ENCODE data around the gene SLC9A7. TPM values are rescaled to one million over a fixed set of nuclear protein-coding genes. Genes with fewer than 3 reads are reported as not detected.

Gene SLC9A7
- total RNA-seq, 3 donors from 2014 or later: 1.6 to 28.1 (median 12.8) TPM

DNA sequence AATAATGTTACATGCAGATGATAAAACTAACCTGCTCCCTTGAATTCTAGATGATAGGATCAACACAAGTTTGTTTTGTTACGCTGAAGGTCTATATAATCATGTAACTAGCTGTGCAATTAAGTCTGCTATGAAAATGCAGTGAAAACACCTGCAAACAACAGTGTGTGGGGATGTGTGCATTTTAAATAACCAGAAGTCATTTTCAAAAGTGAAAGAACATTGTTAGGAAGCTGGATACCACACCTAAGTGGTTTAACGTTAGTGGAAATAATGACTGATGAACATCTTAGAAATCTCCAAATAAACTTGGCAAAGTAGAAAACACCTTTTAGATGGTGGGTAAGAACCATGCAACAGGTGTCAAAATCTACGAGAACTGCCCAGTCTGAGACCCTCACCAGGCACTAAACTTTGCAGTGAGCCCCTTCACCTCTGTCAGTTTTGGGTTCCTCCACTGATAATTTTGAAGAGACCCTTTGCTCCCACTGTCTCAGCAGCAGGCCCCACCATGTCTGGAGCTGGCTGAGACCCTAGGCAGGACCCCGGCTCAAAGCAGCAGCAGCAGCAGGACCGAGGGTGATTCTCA lies 148.8 kb downstream of the SLC9A7 start:
- Histone ChIP-seq H3K4me3 (no peak overlapping the region), H3K4me1 (no peaks in the 10 kb centered on the region), H3K27me3 (peaks cover 0 to 26% of the 10 kb centered on the region in 2 donors), H3K27ac (no peak overlapping the region), H3K9me3 (no peaks in the 10 kb centered on the region), H3K36me3 (no peaks in the 10 kb centered on the region)
- TF ChIP-seq, protein P1, sequence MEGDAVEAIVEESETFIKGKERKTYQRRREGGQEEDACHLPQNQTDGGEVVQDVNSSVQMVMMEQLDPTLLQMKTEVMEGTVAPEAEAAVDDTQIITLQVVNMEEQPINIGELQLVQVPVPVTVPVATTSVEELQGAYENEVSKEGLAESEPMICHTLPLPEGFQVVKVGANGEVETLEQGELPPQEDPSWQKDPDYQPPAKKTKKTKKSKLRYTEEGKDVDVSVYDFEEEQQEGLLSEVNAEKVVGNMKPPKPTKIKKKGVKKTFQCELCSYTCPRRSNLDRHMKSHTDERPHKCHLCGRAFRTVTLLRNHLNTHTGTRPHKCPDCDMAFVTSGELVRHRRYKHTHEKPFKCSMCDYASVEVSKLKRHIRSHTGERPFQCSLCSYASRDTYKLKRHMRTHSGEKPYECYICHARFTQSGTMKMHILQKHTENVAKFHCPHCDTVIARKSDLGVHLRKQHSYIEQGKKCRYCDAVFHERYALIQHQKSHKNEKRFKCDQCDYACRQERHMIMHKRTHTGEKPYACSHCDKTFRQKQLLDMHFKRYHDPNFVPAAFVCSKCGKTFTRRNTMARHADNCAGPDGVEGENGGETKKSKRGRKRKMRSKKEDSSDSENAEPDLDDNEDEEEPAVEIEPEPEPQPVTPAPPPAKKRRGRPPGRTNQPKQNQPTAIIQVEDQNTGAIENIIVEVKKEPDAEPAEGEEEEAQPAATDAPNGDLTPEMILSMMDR (IDR thresholded peaks at IDR 0.05): no peak
- no peak for TF ChIP-seq POLR2A (IDR thresholded peaks at IDR 0.05)
- TF ChIP-seq POLR2AphosphoS5 (IDR thresholded peaks at IDR 0.05): no peak
- no peak for DNase-seq (ENCODE audit: low spot score in 2 of 2)
- intact Hi-C loops (cut with DNase I; ENCODE audit: low total_unique reads): no loop called here

GRCh38 chrX:46607916-46608315 lies 151.0 kb downstream of the SLC9A7 start:
- peaks cover 0 to 31% of the 10 kb centered on the region in 2 donors for H3K27me3 ChIP-seq
- no peak for DNase-seq (ENCODE audit: low spot score in 2 of 2)
- no peak overlapping the region for H3K27ac ChIP-seq
- TF ChIP-seq POLR2AphosphoS5 (IDR thresholded peaks at IDR 0.05): no peak
- TF ChIP-seq POLR2A (IDR thresholded peaks at IDR 0.05): no peak
- TF ChIP-seq, protein P1 (IDR thresholded peaks at IDR 0.05): no peak
- no peaks in the 10 kb centered on the region for H3K9me3 ChIP-seq
- no peak overlapping the region for H3K4me3 ChIP-seq
- no peaks in the 10 kb centered on the region for H3K36me3 ChIP-seq
- H3K4me1 ChIP-seq: no peaks in the 10 kb centered on the region
- intact Hi-C loops (cut with DNase I; ENCODE audit: low total_unique reads): no loop called here

DNA sequence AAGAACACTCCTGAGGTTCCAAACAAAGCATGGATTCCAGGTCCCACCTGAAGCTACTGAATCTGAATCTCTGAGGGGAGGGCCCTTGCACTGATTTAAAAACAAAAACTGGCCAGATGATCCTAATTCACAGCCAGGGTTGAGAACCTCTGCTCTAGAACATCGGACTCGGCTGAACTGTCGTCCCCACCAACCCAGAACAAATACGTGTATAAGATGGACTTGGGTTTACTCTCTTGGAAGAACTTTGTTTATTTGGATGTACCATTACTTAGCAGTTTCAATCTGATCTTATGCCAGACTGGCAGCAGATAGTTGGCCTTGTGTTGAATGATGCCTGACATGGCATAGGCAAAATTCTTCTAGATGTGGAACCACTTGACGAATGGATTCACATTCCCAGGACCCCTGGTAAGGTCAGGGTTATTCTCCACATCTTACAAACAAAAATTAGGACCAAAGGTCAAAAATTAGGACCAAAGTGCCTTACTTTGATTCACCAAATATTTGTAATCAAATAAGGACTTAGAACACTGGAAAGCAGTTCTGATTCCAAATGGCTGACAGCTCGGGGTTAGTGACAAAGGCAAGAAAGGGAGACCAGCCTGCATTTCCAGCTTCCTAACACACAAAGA lies 156.3 kb downstream of the SLC9A7 start:
- Histone ChIP-seq H3K4me3 (no peak overlapping the region), H3K27ac (no peak overlapping the region), H3K27me3 (peaks cover 0 to 41% of the 10 kb centered on the region in 2 donors), H3K36me3 (no peaks in the 10 kb centered on the region), H3K9me3 (no peaks in the 10 kb centered on the region), H3K4me1 (no peaks in the 10 kb centered on the region)
- intact Hi-C loops (cut with DNase I; ENCODE audit: low total_unique reads): no loop called here
- DNase-seq (ENCODE audit: low spot score in 2 of 2): no peak
- TF ChIP-seq POLR2A (IDR thresholded peaks at IDR 0.05): no peak
- no peak for TF ChIP-seq POLR2AphosphoS5 (IDR thresholded peaks at IDR 0.05)
- TF ChIP-seq, protein P1 (IDR thresholded peaks at IDR 0.05): no peak

DNA sequence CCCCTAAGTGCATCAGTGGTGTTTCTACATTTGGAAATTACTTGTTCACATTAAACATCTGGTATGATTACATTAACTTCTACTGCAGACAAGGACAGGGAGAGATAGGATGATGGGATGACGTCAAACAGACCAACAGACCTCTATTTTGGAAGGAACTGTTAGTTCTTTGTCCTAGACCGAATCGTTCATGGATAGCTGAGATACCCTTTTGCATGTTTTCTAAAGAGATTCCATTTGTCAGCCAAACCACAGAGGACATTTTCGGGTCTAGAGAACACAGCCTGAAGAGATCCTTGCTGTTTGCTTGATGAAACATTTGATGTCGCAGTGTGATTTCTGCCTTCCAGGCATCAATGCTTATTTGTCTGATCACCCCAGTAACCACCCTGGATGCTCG lies 157.6 kb downstream of the SLC9A7 start:
- peaks cover 0 to 42% of the 10 kb centered on the region in 2 donors for H3K27me3 ChIP-seq
- TF ChIP-seq, protein P1 (IDR thresholded peaks at IDR 0.05): no peak
- no peak for TF ChIP-seq POLR2AphosphoS5 (IDR thresholded peaks at IDR 0.05)
- TF ChIP-seq POLR2A (IDR thresholded peaks at IDR 0.05): no peak
- intact Hi-C loops (cut with DNase I; ENCODE audit: low total_unique reads): no loop called here
- H3K9me3 ChIP-seq: no peaks in the 10 kb centered on the region
- no peak overlapping the region for H3K4me3 ChIP-seq
- H3K27ac ChIP-seq: no peak overlapping the region
- no peaks in the 10 kb centered on the region for H3K4me1 ChIP-seq
- H3K36me3 ChIP-seq: no peaks in the 10 kb centered on the region
- peak in 1 of 2 donors; percentile 34 for DNase-seq (ENCODE audit: low spot score in 2 of 2)

DNA sequence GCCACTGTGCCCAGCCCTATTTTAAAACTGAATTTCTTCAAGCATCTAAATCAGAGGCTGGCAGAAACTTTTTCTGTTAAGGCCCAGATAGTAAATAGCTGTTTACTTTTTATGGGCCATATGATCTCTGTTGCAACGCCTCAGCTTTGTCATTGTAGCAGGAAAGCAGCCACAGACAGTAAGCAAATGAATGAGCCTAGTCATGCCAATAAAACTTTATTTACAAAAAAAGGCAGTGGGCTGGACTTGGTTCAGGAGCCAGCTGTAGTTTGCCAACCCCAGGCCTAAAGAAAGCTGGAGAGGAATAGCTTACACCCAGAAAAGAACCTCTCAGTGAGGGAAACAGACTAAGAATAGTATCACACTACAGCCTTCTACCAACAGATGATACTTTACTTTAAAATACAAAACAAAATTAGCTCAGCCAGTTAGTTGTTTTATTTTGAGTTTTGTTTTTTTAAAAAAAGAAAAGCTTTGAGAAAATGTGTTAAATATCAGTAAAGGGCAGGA lies 159.8 kb downstream of the SLC9A7 start:
- H3K9me3 ChIP-seq: no peaks in the 10 kb centered on the region
- no peaks in the 10 kb centered on the region for H3K4me1 ChIP-seq
- DNase-seq (ENCODE audit: low spot score in 2 of 2): no peak
- H3K4me3 ChIP-seq: no peak overlapping the region
- peaks cover 0 to 50% of the 10 kb centered on the region in 2 donors for H3K27me3 ChIP-seq
- intact Hi-C loops (cut with DNase I; ENCODE audit: low total_unique reads): no loop called here
- no peaks in the 10 kb centered on the region for H3K36me3 ChIP-seq
- TF ChIP-seq POLR2A (IDR thresholded peaks at IDR 0.05) (no peak), POLR2AphosphoS5 (IDR thresholded peaks at IDR 0.05) (no peak)
- TF ChIP-seq, protein P1 (IDR thresholded peaks at IDR 0.05): no peak
- H3K27ac ChIP-seq: no peak overlapping the region
